C4-2B (cell line): Measurements from ENCODE around the gene GTF2E1.

Experiments used
- H3K27ac ChIP-seq: fragments of 450-650 bp; 2 replicates; pipeline ENCODE4 v1.5.1; 2017
- ZFX ChIP-seq: fragments of 450-650 bp; IDR thresholded peaks from 2 replicates; pipeline ENCODE4 v1.6.1; 2017
- TF ChIP-seq, protein P1 (sequence below): fragments of 450-650 bp; conservative IDR thresholded peaks from 2 replicates; pipeline ENCODE4 v1.5.1; 2017; ENCODE audit warnings: mild to moderate bottlenecking

The GTF2E1 gene

DNA sequence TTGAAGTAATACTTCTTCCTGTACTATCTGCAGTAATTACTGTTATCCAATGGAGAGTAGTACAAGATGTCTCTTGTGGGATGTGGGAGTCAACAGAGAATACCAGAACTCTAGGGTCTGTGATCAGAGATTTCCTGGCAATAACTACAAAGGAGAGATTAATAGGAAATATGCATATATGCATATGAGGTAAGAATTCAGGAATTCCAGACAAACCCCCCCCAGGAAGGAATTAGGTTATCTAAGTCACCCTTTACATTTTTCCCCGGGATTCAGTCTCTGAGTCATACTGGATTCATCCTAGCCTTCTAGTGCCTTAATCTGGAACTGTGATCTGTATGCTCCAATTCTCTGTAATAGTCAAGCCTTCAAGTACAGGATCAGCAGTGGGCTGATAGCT is 49.4 kb downstream of the GTF2E1 start:
- no peak overlapping the region for H3K27ac ChIP-seq
- TF ChIP-seq, protein P1, sequence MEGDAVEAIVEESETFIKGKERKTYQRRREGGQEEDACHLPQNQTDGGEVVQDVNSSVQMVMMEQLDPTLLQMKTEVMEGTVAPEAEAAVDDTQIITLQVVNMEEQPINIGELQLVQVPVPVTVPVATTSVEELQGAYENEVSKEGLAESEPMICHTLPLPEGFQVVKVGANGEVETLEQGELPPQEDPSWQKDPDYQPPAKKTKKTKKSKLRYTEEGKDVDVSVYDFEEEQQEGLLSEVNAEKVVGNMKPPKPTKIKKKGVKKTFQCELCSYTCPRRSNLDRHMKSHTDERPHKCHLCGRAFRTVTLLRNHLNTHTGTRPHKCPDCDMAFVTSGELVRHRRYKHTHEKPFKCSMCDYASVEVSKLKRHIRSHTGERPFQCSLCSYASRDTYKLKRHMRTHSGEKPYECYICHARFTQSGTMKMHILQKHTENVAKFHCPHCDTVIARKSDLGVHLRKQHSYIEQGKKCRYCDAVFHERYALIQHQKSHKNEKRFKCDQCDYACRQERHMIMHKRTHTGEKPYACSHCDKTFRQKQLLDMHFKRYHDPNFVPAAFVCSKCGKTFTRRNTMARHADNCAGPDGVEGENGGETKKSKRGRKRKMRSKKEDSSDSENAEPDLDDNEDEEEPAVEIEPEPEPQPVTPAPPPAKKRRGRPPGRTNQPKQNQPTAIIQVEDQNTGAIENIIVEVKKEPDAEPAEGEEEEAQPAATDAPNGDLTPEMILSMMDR, result no peak
- TF ChIP-seq ZFX, result no peak

DNA sequence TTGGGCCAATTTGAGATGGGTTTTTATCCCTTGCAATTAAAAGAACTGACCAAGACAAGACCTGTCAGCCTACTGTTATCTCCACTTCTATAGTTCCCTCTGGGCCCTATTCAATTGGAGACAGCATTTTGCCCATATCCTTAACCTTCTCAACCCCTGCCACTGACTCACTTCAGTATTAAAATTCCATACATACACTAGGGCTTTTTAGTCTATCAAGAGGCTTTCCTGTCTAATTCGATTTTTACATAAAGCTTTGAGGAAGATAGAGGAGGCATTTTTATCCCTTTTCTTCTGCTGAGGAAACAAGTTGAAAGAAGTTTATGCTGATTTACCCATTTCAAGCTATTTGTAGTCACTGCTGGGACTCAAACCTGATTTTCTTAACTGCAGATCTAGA is 51.1 kb downstream of the GTF2E1 start:
- no peak for TF ChIP-seq ZFX
- TF ChIP-seq, protein P1, result no peak
- no peak overlapping the region for H3K27ac ChIP-seq

DNA sequence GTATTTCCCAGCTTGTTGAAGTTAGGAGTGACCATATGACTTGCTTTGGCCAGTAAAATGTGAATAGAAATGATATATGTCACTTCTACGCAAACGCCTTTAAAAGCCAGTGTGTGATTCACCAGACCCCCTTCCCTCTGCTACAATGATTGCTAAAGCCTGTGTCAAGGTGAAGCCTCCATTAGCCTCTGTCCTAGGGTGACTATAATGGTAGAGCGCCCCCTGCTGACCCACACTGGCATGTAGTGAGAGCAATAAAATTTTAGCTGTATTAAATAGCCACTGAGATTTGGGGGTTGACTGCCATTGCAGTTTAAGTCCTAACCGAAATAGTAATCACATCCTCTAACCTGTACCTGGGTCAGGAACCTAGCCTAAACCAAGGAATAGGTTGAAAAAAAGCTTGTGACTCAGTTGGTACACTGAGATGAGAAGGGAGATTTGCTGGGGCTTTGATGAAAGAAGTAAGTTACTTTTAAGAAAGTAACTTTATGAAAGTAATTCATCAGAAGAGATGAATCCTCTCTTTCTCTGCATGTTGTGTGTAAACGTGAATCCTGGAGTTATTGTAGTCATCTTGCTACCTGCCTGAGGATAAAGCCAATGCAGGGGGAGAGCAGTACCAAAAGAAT is 52.6 kb downstream of the GTF2E1 start:
- no peak for TF ChIP-seq ZFX
- TF ChIP-seq, protein P1, result peak; percentile 64
- no peak overlapping the region for H3K27ac ChIP-seq

DNA sequence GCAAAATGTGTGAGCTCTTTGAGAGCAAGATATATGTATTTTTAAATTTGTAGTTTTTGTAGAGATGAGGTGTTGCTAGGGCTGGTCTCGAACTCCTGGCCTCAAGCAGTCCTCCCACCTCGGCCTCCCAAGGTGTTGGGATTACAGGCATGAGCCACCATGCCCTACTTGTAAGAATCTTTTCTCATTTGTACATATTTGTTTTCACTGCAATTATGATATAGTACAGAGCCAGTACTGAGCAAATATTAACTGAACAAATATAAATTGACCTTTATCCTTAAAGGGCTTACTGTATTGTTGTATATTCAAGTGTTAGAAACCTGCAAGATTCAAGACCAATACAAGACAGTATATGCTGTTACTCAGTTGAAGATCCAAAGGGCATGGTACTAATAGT is 53.4 kb downstream of the GTF2E1 start:
- no peak overlapping the region for H3K27ac ChIP-seq
- TF ChIP-seq ZFX, result no peak
- TF ChIP-seq, protein P1, result no peak

DNA sequence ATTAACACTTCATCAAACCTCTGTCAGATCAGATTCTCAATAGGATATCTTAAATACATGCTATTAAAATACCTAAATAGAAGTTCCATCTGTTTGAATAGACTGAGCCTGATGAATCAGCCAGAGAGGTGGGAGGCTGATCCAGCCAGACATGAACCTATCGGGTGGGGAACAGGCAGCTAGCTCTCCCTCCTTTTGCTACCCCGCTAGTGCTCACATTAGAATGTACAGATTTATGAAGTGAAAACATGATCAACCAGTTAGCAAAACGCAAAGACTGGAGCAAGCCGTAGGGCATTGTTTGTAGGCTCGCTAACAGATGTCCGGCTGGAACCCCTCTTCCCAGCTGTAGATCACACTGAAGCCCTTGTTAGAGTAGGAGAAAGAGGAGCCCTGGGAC is 54.4 kb downstream of the GTF2E1 start:
- peak overlapping the region; percentile 31; the same call in 1 of the 2 replicates for H3K27ac ChIP-seq

DNA sequence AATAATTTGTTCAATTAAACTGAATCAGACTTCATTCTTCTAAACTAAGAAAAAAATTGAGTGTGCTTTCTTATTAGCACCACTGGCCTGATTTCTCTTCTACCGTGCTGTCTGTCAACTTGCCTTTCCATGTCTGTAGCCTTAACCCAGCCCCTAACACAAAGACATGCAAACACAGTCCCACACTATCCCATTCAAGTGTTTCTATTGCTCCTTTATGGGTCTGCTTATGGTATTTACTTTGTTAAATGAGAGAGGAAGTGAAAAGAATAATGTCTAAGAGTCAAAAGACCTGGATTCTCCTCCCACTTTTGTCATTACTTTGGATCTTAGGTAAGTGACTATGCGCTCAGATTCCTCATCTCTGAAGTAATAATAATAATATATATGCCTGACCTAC is 55.3 kb downstream of the GTF2E1 start:
- H3K27ac ChIP-seq, result no peak overlapping the region
- TF ChIP-seq ZFX, result no peak
- TF ChIP-seq, protein P1, result no peak

More for the DNA sequence above, 54.4 kb downstream of the GTF2E1 start:
- TF ChIP-seq, protein P1, result no peak
- TF ChIP-seq ZFX, result no peak

DNA sequence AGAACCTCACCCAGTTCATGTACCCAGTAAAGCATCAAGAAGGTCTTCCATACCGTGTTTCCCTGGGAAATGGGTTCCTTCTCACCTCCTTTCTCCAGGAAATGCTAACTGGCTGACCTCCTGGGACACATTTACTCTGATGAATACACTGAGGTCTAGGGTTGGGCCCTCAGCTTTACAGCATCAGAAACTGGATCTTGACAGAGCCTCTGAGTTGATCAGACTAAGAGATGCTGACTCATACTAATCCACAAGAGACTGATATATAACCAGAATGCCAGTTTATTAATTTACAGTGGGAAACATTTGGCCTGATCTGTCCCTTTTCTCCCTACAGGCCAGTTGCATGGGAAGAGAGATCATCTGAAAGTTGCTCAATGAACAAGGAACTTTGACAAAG is 55.8 kb downstream of the GTF2E1 start:
- no peak overlapping the region for H3K27ac ChIP-seq
- no peak for TF ChIP-seq ZFX
- TF ChIP-seq, protein P1, result no peak
